ENCODE results near the gene LHPP.

Gene LHPP

DNA sequence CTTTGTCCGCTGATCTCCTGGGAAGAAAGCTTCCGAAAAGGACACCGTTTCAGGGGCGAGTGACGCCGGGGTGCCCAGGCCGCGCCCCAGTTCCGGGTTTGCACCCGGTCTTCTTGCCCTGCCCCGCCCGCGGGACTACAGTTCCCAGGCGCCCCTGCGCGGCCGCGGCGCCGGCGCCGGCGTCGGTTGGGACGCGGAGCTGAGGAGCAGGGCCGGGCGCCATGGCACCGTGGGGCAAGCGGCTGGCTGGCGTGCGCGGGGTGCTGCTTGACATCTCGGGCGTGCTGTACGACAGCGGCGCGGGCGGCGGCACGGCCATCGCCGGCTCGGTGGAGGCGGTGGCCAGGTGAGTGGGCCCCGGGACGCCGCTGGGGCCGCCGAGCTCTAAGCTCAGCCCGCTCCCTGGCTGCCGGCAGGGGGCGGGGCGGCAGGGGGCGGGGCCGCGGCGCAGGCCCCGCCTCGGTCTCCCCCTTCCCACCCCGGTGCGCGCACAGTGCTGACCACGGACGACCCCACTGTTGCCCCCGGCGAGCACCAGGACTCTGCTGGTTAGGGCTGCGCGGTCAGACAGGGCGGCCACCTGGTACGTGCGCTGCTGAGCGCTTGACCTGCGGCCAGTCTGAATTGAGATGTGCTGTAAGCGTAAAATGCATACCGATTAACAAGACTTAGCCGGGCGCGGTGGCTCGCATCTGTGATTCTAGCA, at the start of gene LHPP:
LHPP (plus strand) TSS at position 182 of the 706 bp plus-strand sequence; CDS start at position 222, 40 bp downstream.
- no peaks in the 10 kb centered on the region for H3K27me3 ChIP-seq (ENCODE audit: insufficient read depth, low read depth)
- H3K4me3 ChIP-seq (IDR thresholded peaks at IDR 0.05; ENCODE audit: insufficient read depth, low read depth, low read length), result no peak within 1 kb of the TSS
- no peak for TF ChIP-seq CTCF (conservative IDR thresholded peaks at IDR 0.05; ENCODE audit: low read depth, low read length)
- no peaks in the 10 kb centered on the region for H3K79me2 ChIP-seq (ENCODE audit: insufficient read depth, low read depth)
- H4K20me1 ChIP-seq (ENCODE audit: insufficient read depth), result no peaks in the 10 kb centered on the region
- H3K36me3 ChIP-seq (ENCODE audit: insufficient read depth), result no peaks in the 10 kb centered on the region
- no peak within 1 kb of the TSS for H3K27ac ChIP-seq
- peak within 1 kb of the TSS; percentile 98 for H2AFZ ChIP-seq (ENCODE audit: low read depth)
- peaks cover 4% of the 10 kb centered on the region for H3K4me1 ChIP-seq (ENCODE audit: low read depth, poor library complexity, severe bottlenecking)
- H3K9ac ChIP-seq, result peak within 1 kb of the TSS; percentile 52; the same call in 1 of the 2 replicates
- peak within 1 kb of the TSS; percentile 72 for H3K4me2 ChIP-seq

DNA sequence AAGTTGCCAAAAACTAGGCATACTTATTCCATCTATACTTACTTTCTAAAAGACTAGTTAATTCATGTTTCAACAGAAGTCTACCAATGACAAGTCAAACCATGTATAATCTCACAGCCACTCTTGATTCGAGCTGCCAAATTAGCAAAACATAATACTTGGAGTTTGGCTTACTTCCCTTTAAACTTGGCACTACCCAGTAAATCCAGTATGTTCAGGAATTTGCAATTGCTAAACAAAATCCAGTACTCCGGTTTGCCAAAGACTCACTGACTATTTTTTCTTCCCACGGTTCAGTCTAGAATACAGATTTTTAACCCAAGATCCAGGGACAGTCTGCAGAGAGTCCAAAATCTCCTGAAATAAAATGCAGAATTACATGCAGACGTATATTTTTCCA, 47.5 kb upstream of the LHPP start:
- no peaks in the 10 kb centered on the region for H4K20me1 ChIP-seq (ENCODE audit: insufficient read depth)
- H3K4me3 ChIP-seq (IDR thresholded peaks at IDR 0.05; ENCODE audit: insufficient read depth, low read depth, low read length), result no peak overlapping the region
- no peak overlapping the region for H3K27ac ChIP-seq
- no peak for TF ChIP-seq CTCF (conservative IDR thresholded peaks at IDR 0.05; ENCODE audit: low read depth, low read length)
- no peak overlapping the region for H2AFZ ChIP-seq (ENCODE audit: low read depth)
- H3K27me3 ChIP-seq (ENCODE audit: insufficient read depth, low read depth), result no peaks in the 10 kb centered on the region
- no peak overlapping the region for H3K9ac ChIP-seq
- no peak overlapping the region for H3K4me2 ChIP-seq
- H3K79me2 ChIP-seq (ENCODE audit: insufficient read depth, low read depth), result peaks cover 35% of the 10 kb centered on the region
- no peaks in the 10 kb centered on the region for H3K36me3 ChIP-seq (ENCODE audit: insufficient read depth)
- peaks cover 15% of the 10 kb centered on the region for H3K4me1 ChIP-seq (ENCODE audit: low read depth, poor library complexity, severe bottlenecking)

- Histone ChIP-seq H3K9ac (no peak overlapping the region), H4K20me1 (ENCODE audit: insufficient read depth) (no peaks in the 10 kb centered on the region)
Measured at GRCh38 chr10:124415210-124415609, 46.4 kb upstream of the LHPP start.

DNA sequence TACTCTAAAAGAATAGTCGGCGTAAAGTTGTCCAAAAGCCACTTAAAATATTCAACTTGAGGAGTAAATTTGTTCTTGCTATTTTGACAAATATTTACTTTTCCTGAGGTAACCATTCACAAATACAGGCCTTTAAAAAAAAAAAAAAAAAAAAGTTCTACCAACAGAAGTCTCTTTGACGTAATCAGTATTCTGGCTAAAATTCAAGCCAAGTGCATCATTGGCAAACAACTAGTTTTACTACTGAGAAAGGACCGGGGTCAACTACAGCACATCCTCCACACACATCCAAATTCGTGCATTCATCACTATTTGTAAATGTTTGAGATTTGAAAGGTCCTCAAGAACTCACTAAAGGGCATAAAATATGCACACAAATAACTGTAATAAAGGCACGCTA, 44.9 kb upstream of the LHPP start:
- H3K4me2 ChIP-seq, result no peak overlapping the region; the same call in 1 of the 2 replicates
- TF ChIP-seq CTCF (conservative IDR thresholded peaks at IDR 0.05; ENCODE audit: low read depth, low read length), result no peak
- H3K79me2 ChIP-seq (ENCODE audit: insufficient read depth, low read depth), result peaks cover 35% of the 10 kb centered on the region
- no peaks in the 10 kb centered on the region for H3K27me3 ChIP-seq (ENCODE audit: insufficient read depth, low read depth)
- H3K27ac ChIP-seq, result no peak overlapping the region
- H3K4me1 ChIP-seq (ENCODE audit: low read depth, poor library complexity, severe bottlenecking), result peaks cover 21% of the 10 kb centered on the region
- no peaks in the 10 kb centered on the region for H3K36me3 ChIP-seq (ENCODE audit: insufficient read depth)
- H3K9ac ChIP-seq, result no peak overlapping the region
- no peak overlapping the region for H2AFZ ChIP-seq (ENCODE audit: low read depth)
- no peaks in the 10 kb centered on the region for H4K20me1 ChIP-seq (ENCODE audit: insufficient read depth)
- no peak overlapping the region for H3K4me3 ChIP-seq (IDR thresholded peaks at IDR 0.05; ENCODE audit: insufficient read depth, low read depth, low read length)

More at GRCh38 chr10:124415210-124415609, 46.4 kb upstream of the LHPP start:
- H3K27me3 ChIP-seq (ENCODE audit: insufficient read depth, low read depth), result no peaks in the 10 kb centered on the region
- H3K4me3 ChIP-seq (IDR thresholded peaks at IDR 0.05; ENCODE audit: insufficient read depth, low read depth, low read length), result no peak overlapping the region
- no peak for TF ChIP-seq CTCF (conservative IDR thresholded peaks at IDR 0.05; ENCODE audit: low read depth, low read length)
- no peak overlapping the region for H2AFZ ChIP-seq (ENCODE audit: low read depth)
- H3K36me3 ChIP-seq (ENCODE audit: insufficient read depth), result no peaks in the 10 kb centered on the region
- H3K79me2 ChIP-seq (ENCODE audit: insufficient read depth, low read depth), result peaks cover 35% of the 10 kb centered on the region
- H3K4me2 ChIP-seq, result no peak overlapping the region
- H3K4me1 ChIP-seq (ENCODE audit: low read depth, poor library complexity, severe bottlenecking), result peaks cover 21% of the 10 kb centered on the region
- no peak overlapping the region for H3K27ac ChIP-seq
